CD4-positive, alpha-beta T cell treated with Interleukin-12 subunit alpha and Interleukin-12 subunit beta, for 1 hour (primary cell): ENCODE measurements around the gene RHOB.
A peak's percentile ranks its signal among the peaks of the same experiment; 100 is the strongest.
"Not testable (repeated sequence)": the region's sequence is repeated elsewhere in the genome, so short reads cannot be mapped to it uniquely, and the experiment has no call there.

Experiments used
- DNase-seq: peaks from one replicate; pipeline ENCODE4 v3.0.0-alpha.2; 2020

RHOB gene

GRCh38 chr2:20423359-20423758 is 23.5 kb upstream of the RHOB start:
- DNase-seq, result no peak

- DNase-seq, result no peak
Measured at GRCh38 chr2:20423847-20424246, 23.0 kb upstream of the RHOB start.

- peak; percentile 37 for DNase-seq
Measured at GRCh38 chr2:20424300-20425290, 22.3 kb upstream of the RHOB start.

GRCh38 chr2:20425371-20425881 is 21.4 kb upstream of the RHOB start:
- no peak for DNase-seq

- DNase-seq, result no peak
Measured at GRCh38 chr2:20425884-20426283, 21.0 kb upstream of the RHOB start.

- DNase-seq, result no peak
Measured at GRCh38 chr2:20427931-20428526, 18.8 kb upstream of the RHOB start.

- DNase-seq, result no peak
Measured at GRCh38 chr2:20428717-20429490, 18.0 kb upstream of the RHOB start.

GRCh38 chr2:20429528-20429927 is 17.3 kb upstream of the RHOB start:
- DNase-seq, result no peak

- no peak for DNase-seq
Measured at GRCh38 chr2:20430035-20430434, 16.8 kb upstream of the RHOB start.

- no peak for DNase-seq
Measured at GRCh38 chr2:20430461-20431300, 16.2 kb upstream of the RHOB start.

- no peak for DNase-seq
Measured at GRCh38 chr2:20431301-20431698, 15.6 kb upstream of the RHOB start.

GRCh38 chr2:20431772-20432171 is 15.1 kb upstream of the RHOB start:
- no peak for DNase-seq

- DNase-seq, result no peak
Measured at GRCh38 chr2:20432714-20433113, 14.2 kb upstream of the RHOB start.

- DNase-seq, result no peak
Measured at GRCh38 chr2:20433249-20433648, 13.6 kb upstream of the RHOB start.

- DNase-seq, result no peak
Measured at GRCh38 chr2:20433946-20434553, 12.8 kb upstream of the RHOB start.

GRCh38 chr2:20434588-20435294 is 12.1 kb upstream of the RHOB start:
- DNase-seq, result no peak

GRCh38 chr2:20435456-20435855 is 11.4 kb upstream of the RHOB start:
- not testable (repeated sequence) for DNase-seq

GRCh38 chr2:20436716-20437470 is 10.0 kb upstream of the RHOB start:
- no peak for DNase-seq

GRCh38 chr2:20438334-20439192 is 8.3 kb upstream of the RHOB start:
- DNase-seq, result no peak

- no peak for DNase-seq
Measured at GRCh38 chr2:20439193-20439475, 7.7 kb upstream of the RHOB start.
